ENCODE results near the gene CREB3L2. TPM values are rescaled to one million over a fixed set of nuclear protein-coding genes. Genes with fewer than 3 reads are reported as not detected.

Gene CREB3L2
- total and polyA plus RNA-seq, 2 of the 8 experiments (the other 6 are each of a cell fraction or from before 2014, with no cell fraction given) = 14.4 to 48.3 TPM

- TF ChIP-seq CTCF (IDR thresholded peaks at IDR 0.05; ENCODE audit: control extremely low read depth in 1 of 3, insufficient read depth in 1 of 3, low read depth in 1 of 3, low read length in 3 of 3) (peak; percentile 68 to 80 (median 74)), EGR1 (IDR thresholded peaks at IDR 0.05; ENCODE audit: borderline replicate concordance, low read depth, low read length) (peak; percentile 97), GABPA (IDR thresholded peaks at IDR 0.05; ENCODE audit: borderline replicate concordance, insufficient read depth, low read length) (no peak), ATF2 (IDR thresholded peaks at IDR 0.05; ENCODE audit: low read length) (peak; percentile 60; the same call in 1 of the 2 replicates), TEAD4 (IDR thresholded peaks at IDR 0.05; ENCODE audit: low read depth, low read length) (peak; percentile 96), NANOG (IDR thresholded peaks at IDR 0.05; ENCODE audit: insufficient read depth, low read depth, low read length, poor library complexity, severe bottlenecking) (no peak), JUN (IDR thresholded peaks at IDR 0.05; ENCODE audit: low read depth, low read length) (peak; percentile 47; the same call in 1 of the 2 replicates), CREB1 (IDR thresholded peaks at IDR 0.05) (peak; percentile 93)
Observed at GRCh38 chr7:138002096-138002827, 376 bp upstream of the CREB3L2 start (continued).
